NCI-H2107 treated with DMSO at 0.1 percent for 48 hours (cell line): ENCODE measurements around the gene AMMECR1.
"Not testable (repeated sequence)": the region's sequence is repeated elsewhere in the genome, so short reads cannot be mapped to it uniquely, and the experiment has no call there.

Experiments used
- DNase-seq: peaks from one replicate; lab custom pipeline; 2025; ENCODE audit not compliant: unreplicated experiment; lab: John Stamatoyannopoulos, UW

AMMECR1 gene

GRCh38 chrX:110259117-110259516, 58.8 kb downstream of the AMMECR1 start:
- no peak for DNase-seq

GRCh38 chrX:110258552-110258951, 59.3 kb downstream of the AMMECR1 start:
- no peak for DNase-seq

- no peak for DNase-seq
Measured at GRCh38 chrX:110257889-110258288, 60.0 kb downstream of the AMMECR1 start.

- no peak for DNase-seq
Measured at GRCh38 chrX:110252711-110253110, 65.2 kb downstream of the AMMECR1 start.

- no peak for DNase-seq
Measured at GRCh38 chrX:110251961-110252360, 65.9 kb downstream of the AMMECR1 start.

- DNase-seq: no peak
Measured at GRCh38 chrX:110251526-110251925, 66.4 kb downstream of the AMMECR1 start.

- DNase-seq: no peak
Measured at GRCh38 chrX:110250847-110251246, 67.0 kb downstream of the AMMECR1 start.

GRCh38 chrX:110248578-110248977, 69.3 kb downstream of the AMMECR1 start:
- no peak for DNase-seq

GRCh38 chrX:110245011-110245410, 72.9 kb downstream of the AMMECR1 start:
- DNase-seq: no peak

GRCh38 chrX:110242371-110242770, 75.5 kb downstream of the AMMECR1 start:
- no peak for DNase-seq

GRCh38 chrX:110241816-110242215, 76.1 kb downstream of the AMMECR1 start:
- no peak for DNase-seq

- DNase-seq: not testable (repeated sequence)
Measured at GRCh38 chrX:110238259-110238658, 79.6 kb downstream of the AMMECR1 start.

- DNase-seq: not testable (repeated sequence)
Measured at GRCh38 chrX:110231485-110231884, 86.4 kb downstream of the AMMECR1 start.

GRCh38 chrX:110229497-110230111, 88.3 kb downstream of the AMMECR1 start:
- DNase-seq: not testable (repeated sequence)

GRCh38 chrX:110228453-110228852, 89.4 kb downstream of the AMMECR1 start:
- no peak for DNase-seq

- no peak for DNase-seq
Measured at GRCh38 chrX:110226931-110227330, 91.0 kb downstream of the AMMECR1 start.

- DNase-seq: no peak
Measured at GRCh38 chrX:110224926-110225617, 92.8 kb downstream of the AMMECR1 start.

- DNase-seq: no peak
Measured at GRCh38 chrX:110222497-110223257, 95.2 kb downstream of the AMMECR1 start.

- DNase-seq: no peak
Measured at GRCh38 chrX:110219920-110220319, 98.0 kb downstream of the AMMECR1 start.

- no peak for DNase-seq
Measured at GRCh38 chrX:110218591-110218990, 99.3 kb downstream of the AMMECR1 start.

- no peak for DNase-seq
Measured at GRCh38 chrX:110216027-110216426, 101.9 kb downstream of the AMMECR1 start.

- no peak for DNase-seq
Measured at GRCh38 chrX:110215411-110215810, 102.5 kb downstream of the AMMECR1 start.
